Epithelial cell of esophagus (primary cell): Measurements from ENCODE around the gene USP30.

Source experiments
- DNase-seq: peaks from one replicate; pipeline ENCODE4 v3.0.0; 2010; ENCODE audit warnings: low read depth
- H3K4me3 ChIP-seq: 2 replicates; pipeline ENCODE4 v1.5.1; 2011; ENCODE audit warnings: mild to moderate bottlenecking, low read length, control low read depth
- TF ChIP-seq, protein P1 (sequence below): IDR thresholded peaks from 2 replicates; pipeline ENCODE4 v1.5.1; 2011; ENCODE audit warnings: low read depth, mild to moderate bottlenecking, low read length, control low read depth, inconsistent platforms; ENCODE audit not compliant: insufficient read depth; ENCODE audit errors: missing control alignments

Gene USP30

DNA sequence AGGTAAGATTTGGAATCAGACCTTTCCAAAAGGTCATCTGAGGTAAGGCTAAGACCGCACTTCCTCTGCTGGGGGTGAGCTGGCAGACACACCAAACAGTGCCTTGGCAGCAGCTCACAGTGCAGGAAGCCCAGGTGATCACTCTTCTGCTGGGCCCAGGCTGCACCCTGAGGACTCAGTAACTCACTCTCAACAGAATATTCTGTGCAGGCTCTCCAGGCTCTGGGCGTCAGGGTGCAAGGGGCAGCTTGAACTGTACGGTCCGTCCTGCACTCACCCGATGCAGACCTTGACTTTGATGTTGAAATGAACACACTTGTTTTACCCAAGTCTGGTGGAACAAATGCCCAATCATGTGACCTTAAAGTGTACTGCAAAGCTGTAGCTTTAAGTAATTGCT, 34.9 kb downstream of the USP30 start:
- DNase-seq = peak; percentile 5
- TF ChIP-seq, protein P1, sequence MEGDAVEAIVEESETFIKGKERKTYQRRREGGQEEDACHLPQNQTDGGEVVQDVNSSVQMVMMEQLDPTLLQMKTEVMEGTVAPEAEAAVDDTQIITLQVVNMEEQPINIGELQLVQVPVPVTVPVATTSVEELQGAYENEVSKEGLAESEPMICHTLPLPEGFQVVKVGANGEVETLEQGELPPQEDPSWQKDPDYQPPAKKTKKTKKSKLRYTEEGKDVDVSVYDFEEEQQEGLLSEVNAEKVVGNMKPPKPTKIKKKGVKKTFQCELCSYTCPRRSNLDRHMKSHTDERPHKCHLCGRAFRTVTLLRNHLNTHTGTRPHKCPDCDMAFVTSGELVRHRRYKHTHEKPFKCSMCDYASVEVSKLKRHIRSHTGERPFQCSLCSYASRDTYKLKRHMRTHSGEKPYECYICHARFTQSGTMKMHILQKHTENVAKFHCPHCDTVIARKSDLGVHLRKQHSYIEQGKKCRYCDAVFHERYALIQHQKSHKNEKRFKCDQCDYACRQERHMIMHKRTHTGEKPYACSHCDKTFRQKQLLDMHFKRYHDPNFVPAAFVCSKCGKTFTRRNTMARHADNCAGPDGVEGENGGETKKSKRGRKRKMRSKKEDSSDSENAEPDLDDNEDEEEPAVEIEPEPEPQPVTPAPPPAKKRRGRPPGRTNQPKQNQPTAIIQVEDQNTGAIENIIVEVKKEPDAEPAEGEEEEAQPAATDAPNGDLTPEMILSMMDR = no peak
- H3K4me3 ChIP-seq = no peak overlapping the region

DNA sequence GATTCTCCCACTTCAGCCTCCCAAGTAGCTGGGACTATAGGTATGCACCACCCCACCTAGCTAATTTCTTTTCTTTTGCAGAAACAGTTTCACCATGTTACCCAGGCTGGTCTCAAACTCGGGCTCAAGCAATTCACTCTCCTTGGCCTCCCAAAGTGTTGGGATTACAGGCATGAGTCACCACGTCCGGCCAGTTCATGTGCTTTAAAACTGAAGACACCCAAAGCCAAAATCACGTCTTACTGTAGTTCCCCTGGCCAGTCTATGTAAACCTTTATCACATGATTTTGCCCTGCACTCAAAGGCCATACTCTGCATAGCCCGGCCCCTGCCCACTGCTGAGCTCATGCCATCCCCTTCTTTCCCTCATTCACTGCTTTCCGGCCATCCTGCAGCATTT, 36.4 kb downstream of the USP30 start:
- no peak overlapping the region for H3K4me3 ChIP-seq
- TF ChIP-seq, protein P1 = no peak
- no peak for DNase-seq

DNA sequence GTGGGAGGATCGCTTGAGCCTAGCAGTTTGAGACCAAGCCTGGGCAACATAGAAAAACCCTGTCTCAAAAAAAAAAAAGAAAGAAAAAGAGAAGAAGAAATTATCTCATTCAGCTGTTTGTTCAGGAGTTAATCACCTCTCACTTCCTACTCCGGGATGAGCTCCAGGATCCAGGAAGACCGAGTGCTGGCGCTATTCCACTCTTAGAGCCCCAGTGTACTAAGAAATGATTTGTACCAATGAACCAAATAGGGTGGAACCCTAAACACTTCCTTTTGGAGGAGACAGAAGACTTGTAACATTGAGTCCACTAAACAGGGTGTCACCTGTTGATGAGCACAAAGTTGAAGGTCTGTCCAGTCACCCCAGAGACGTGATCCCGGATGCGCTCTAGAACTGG, 37.3 kb downstream of the USP30 start:
- TF ChIP-seq, protein P1 = no peak
- no peak overlapping the region for H3K4me3 ChIP-seq
- no peak for DNase-seq

DNA sequence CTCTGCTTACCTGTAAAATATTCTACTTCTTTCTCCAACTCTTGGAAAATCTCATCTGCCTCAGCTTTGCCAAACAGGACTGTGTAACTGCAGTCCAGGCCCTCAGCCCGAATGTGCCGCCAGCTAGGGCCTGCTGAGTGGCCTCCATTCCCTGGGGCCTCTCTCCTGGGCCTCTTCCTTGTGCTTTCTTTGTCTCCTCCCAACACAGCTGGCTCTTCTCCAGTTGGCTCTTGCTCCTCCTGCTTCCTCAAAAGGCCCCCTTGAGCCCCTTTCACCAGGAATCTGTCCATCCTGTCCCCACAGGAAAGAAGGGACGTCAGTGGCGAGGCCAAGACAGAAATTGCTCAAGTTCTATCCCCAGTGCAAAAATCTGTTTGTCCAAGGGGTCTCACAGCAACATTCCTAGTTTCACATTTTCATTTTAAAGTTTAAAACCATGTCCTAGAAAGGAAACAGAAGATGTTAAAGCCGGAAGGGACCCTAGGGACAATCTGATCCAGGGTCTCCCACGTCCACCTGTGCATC, 40.2 kb downstream of the USP30 start:
- no peak for DNase-seq
- H3K4me3 ChIP-seq = peak overlapping the region; percentile 83
- TF ChIP-seq, protein P1 = no peak

DNA sequence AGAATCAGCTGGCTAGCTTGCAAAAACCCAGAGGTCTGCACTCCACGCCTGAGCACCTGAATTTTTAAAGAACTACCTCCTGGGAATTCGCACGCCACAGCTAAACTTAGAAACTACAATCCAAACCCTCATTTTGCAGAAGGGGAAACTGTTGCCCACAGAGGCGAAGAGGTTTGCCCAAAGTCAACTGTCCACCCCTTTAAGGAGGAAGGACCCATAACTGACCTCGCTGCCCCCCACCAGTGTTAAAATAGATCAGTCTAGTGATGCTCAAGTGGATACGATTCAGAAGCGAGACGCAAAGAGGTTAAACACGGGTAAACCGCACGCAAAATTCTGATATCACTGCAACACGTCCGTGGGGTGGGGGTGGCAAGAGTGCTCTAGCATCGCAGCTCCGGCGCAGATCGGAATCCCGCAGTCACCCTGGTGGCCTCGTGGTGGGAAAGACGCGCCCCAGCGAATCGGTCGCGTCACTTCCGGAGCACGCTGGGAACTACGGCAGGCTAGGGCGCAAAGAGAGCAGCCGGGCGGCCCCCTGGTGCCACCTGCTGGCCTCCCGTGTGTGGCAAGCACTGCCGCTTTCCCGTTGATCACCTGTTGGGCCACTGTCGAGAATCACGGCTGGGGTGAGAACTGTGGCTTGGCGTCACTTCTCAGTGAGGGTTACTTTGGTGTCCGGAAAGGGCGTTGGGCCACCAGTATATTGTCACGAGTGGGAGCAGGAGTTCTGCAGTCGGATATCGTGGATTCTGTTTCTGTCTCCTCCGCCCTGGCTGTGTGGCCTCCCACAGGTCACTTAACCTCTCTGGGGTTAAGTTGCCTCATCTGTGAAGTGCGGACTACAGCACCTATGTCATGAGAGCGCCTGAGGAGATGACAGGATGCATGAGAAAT, 40.9 kb downstream of the USP30 start, which contains the start of gene ALKBH2:
Gene ALKBH2, minus strand, starts transcription at position 451 of the 897 bp plus-strand sequence. CDS start 686 bp downstream, outside the sequence.
- peak within 1 kb of the TSS; percentile 83 for H3K4me3 ChIP-seq
- DNase-seq = peak; percentile 93
- TF ChIP-seq, protein P1 = peak; percentile 97

DNA sequence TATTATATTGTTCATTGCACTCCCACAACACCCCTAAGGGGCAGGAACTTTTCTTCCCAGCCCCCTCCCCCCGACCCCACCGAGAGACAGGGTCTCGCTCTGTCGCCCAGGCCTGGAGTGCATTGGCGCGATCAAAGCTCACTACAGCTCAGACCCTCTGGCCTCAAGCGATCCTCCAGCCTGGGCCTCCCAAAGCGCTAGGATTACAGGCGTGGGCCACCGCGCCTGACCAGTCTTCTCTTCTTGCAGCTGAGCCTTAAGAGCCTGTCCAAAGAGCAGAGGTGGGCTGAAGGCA, 44.7 kb downstream of the USP30 start:
- H3K4me3 ChIP-seq = peak overlapping the region; percentile 50
- TF ChIP-seq, protein P1 = no peak
- DNase-seq = no peak
